Thoracic aorta (tissue), 2 donors: ENCODE measurements around the gene TIAL1. TPM values are rescaled to one million over a fixed set of nuclear protein-coding genes. Genes with fewer than 3 reads are reported as not detected.
"Not testable (repeated sequence)": the region's sequence is repeated elsewhere in the genome, so short reads cannot be mapped to it uniquely, and the experiment has no call there.

ENCODE experiments used
- ATAC-seq: fragments of 150-250 bp; one replicate; pipeline ENCODE4 v1.8.0; 2017; ENCODE audit warnings: low read depth; ENCODE audit not compliant: insufficient number of reproducible peaks, low FRiP score
- DNase-seq: peaks from one replicate; pipeline ENCODE4 v3.0.0-alpha.2; 2020; ENCODE audit warnings: low spot score
- H3K27ac ChIP-seq, 2 donors: fragments of 200-600 bp; sonication (generic); 1 replicate in 1 of 2; 2 replicates in 1 of 2; pipeline ENCODE4 v1.5.1; 2016; ENCODE audit warnings: mild to moderate bottlenecking in 2 of 2, moderate library complexity in 2 of 2
- H3K27me3 ChIP-seq: fragments of 200-600 bp; sonication (generic); replicated peaks from 2 replicates; pipeline ENCODE4 v1.6.0; 2016; ENCODE audit warnings: mild to moderate bottlenecking; ENCODE audit not compliant: insufficient read depth
- H3K36me3 ChIP-seq: fragments of 200-600 bp; sonication (generic); one replicate; pipeline ENCODE4 v1.5.1; 2016
- H3K4me1 ChIP-seq, 2 donors: fragments of 200-600 bp; sonication (generic); 1 replicate in 1 of 2; 2 replicates in 1 of 2; pipeline versions ENCODE4 v1.5.1 to v1.6.0; 2016; ENCODE audit warnings: low read depth in 2 of 2, mild to moderate bottlenecking in 1 of 2; ENCODE audit not compliant: control insufficient read depth in 1 of 2
- H3K4me3 ChIP-seq: fragments of 200-600 bp; sonication (generic); 2 replicates; pipeline ENCODE4 v1.5.1; 2016; ENCODE audit warnings: mild to moderate bottlenecking
- H3K9me3 ChIP-seq: fragments of 200-600 bp; sonication (generic); 2 replicates; pipeline ENCODE4 v1.5.1; 2016
- total RNA-seq, 2 donors: library from RNA; depleted of rRNA; stranded (reverse); fragments of >200 nt; gene quantifications; one replicate each; pipeline versions ENCODE4 v1.1.0 to v1.2.3, GENCODE V29; 2016
- TF ChIP-seq, protein P1 (sequence below): fragments of 200-600 bp; sonication (generic); IDR thresholded peaks from one replicate; pipeline ENCODE4 v1.5.1; 2019; ENCODE audit warnings: antibody characterized with exemption

Gene TIAL1
- total RNA-seq, 2 donors from 2014 or later = 72.4 to 79.5 TPM

DNA sequence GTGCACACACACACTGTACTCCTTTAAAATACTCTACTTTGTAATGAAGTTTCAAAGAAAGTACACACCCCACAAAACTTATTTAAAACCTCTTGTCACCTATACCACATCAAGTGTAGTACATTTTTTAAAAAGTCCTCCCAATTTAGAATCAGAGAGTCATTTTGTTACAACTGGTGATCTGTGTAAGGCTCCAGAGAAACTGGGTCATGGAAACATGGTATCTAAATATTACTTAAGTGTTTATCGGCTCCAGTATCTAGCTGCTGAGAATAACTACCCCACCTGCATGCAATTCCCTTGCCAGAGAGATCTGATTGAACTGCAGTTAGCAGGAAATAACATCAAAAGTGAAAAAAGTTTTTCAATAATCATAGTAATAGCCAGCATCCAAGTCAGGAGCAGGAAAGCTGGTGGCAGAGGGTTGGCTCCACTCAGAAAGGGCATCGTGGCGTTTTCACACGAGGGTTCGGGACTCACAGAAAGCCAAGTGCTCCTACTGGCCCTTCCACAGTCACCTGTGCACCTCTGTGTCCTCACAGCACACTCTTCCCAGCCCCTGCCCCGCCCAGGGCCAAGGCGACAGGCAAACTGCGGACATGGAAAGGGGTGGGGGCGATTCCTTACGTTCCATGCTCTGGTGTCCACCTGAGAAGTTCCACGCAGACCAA is 60.8 kb downstream of the TIAL1 start:
- peaks cover 9 to 23% of the 10 kb centered on the region in 2 donors for H3K4me1 ChIP-seq
- ATAC-seq (no peak), DNase-seq (no peak)
- no peak overlapping the region for H3K27ac ChIP-seq
- H3K27me3 ChIP-seq = no peaks in the 10 kb centered on the region
- no peaks in the 10 kb centered on the region for H3K9me3 ChIP-seq
- TF ChIP-seq, protein P1, sequence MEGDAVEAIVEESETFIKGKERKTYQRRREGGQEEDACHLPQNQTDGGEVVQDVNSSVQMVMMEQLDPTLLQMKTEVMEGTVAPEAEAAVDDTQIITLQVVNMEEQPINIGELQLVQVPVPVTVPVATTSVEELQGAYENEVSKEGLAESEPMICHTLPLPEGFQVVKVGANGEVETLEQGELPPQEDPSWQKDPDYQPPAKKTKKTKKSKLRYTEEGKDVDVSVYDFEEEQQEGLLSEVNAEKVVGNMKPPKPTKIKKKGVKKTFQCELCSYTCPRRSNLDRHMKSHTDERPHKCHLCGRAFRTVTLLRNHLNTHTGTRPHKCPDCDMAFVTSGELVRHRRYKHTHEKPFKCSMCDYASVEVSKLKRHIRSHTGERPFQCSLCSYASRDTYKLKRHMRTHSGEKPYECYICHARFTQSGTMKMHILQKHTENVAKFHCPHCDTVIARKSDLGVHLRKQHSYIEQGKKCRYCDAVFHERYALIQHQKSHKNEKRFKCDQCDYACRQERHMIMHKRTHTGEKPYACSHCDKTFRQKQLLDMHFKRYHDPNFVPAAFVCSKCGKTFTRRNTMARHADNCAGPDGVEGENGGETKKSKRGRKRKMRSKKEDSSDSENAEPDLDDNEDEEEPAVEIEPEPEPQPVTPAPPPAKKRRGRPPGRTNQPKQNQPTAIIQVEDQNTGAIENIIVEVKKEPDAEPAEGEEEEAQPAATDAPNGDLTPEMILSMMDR = no peak
- H3K36me3 ChIP-seq = no peaks in the 10 kb centered on the region
- no peak overlapping the region for H3K4me3 ChIP-seq

DNA sequence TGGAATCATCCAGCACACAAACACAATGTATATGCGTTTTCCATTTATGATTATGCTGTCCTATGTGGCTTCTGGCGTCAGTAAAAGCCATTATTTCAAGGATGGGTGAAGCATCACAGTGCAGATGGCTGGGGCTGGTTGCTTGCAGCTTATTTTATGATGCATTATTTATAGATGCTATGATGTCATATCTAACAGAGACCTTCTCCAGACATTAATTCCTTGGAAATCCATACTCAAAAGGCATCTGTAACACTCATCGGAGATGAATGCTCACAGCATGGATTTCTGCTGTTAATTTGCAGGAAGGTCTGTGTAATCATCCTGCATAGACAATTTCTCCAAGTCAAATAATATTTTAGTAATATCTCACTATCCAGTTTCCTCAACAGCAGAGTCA is 61.5 kb downstream of the TIAL1 start:
- H3K27ac ChIP-seq = no peak overlapping the region

DNA sequence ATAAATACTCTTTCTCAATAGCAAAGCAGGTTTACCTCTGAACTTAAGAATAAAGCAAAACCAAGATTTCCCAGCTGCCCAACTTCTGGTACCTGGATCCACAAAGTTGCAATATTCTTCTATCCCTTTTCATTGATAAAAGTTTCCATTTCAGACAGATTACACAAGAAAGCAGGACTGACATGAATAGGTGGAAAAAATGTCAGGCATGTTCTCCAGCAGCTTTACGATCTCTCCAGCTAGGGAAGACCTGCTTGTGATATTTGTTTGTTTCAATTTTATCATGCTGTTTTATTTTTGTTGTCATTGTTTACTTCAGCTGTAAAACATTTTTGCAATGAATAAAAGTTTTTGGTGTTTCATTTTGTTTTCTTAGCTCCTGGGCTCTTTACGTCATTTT is 63.3 kb downstream of the TIAL1 start:
- TF ChIP-seq, protein P1 = no peak
- Histone ChIP-seq H3K27me3 (no peaks in the 10 kb centered on the region), H3K36me3 (no peaks in the 10 kb centered on the region), H3K4me3 (no peak overlapping the region), H3K27ac (no peak overlapping the region), H3K4me1 (peaks cover 4 to 17% of the 10 kb centered on the region in 2 donors), H3K9me3 (no peaks in the 10 kb centered on the region)
- ATAC-seq (no peak), DNase-seq (no peak)

More for the DNA sequence above, 61.5 kb downstream of the TIAL1 start:
- peaks cover 6 to 26% of the 10 kb centered on the region in 2 donors for H3K4me1 ChIP-seq
- H3K9me3 ChIP-seq = no peaks in the 10 kb centered on the region
- ATAC-seq (no peak), DNase-seq (no peak)
- H3K27me3 ChIP-seq = no peaks in the 10 kb centered on the region
- no peaks in the 10 kb centered on the region for H3K36me3 ChIP-seq
- TF ChIP-seq, protein P1 = no peak
- H3K4me3 ChIP-seq = no peak overlapping the region

DNA sequence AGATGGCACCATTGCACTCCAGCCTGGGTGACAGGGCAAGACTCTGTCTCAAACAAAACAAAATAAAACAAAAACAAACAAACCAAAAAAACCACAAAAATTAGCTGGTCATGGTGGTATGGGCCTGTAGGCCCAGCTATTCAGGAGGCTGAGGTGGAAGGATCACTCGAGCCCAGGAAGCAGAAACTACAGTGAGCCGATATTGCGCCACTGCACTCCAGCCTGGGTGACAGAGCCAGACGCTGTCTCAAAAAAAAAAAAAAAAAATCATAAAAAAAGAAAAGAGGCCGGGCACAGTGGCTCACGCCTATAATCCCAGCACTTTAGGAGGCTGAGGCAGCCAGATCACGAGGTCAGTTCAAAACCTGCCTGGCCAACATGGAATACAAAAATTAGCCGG is 64.0 kb downstream of the TIAL1 start:
- not testable (repeated sequence) for H3K4me3 ChIP-seq, ATAC-seq, H3K27me3 ChIP-seq, DNase-seq, H3K9me3 ChIP-seq, H3K27ac ChIP-seq, H3K36me3 ChIP-seq
- peaks cover 3 to 14% of the 10 kb centered on the region in 2 donors for H3K4me1 ChIP-seq

DNA sequence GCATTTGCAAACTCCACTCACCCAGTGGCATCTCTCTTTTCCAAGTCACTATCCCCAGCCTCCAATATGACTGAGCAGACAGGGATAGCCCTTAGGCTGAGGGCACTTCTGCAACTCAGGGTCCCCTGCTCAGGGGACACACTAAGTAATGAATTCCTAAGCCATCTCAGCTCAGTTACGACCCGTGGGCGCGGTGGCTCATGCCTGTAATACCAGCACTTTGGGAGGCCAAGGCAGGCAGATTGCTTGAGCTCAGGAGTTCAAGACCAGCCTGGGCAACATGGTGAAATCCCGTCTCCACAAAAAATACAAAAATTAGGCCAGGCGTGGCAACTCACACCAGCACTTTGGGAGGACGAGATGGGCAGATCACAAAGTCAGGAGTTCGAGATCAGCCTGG is 64.5 kb downstream of the TIAL1 start:
- not testable (repeated sequence) for H3K9me3 ChIP-seq, ATAC-seq, H3K4me3 ChIP-seq, H3K36me3 ChIP-seq, DNase-seq, H3K27ac ChIP-seq, H3K27me3 ChIP-seq
- H3K4me1 ChIP-seq = peaks cover 3 to 14% of the 10 kb centered on the region in 2 donors

DNA sequence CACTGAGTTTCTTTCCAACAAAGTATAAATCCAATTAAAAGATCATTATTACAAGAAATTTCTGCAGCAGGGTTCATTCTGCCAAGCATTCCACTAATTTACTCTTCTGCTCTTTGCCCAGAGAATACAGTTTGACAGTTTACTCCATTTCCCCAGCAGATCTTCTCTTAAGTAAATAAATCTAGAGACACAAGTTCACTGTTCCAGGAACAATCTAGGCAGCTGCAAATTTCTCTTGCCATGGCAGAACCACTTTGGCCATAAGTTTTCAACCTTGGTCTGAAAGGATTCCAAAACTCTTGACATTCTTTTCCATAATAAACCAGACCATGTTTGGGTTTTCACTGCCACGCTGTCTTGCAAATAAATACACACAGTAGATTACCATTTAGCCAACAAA is 65.7 kb downstream of the TIAL1 start:
- Histone ChIP-seq H3K36me3 (no peaks in the 10 kb centered on the region), H3K4me1 (peaks cover 3 to 21% of the 10 kb centered on the region in 2 donors), H3K4me3 (no peak overlapping the region), H3K27ac (no peak overlapping the region), H3K9me3 (no peaks in the 10 kb centered on the region), H3K27me3 (no peaks in the 10 kb centered on the region)
- DNase-seq (no peak), ATAC-seq (no peak)
- TF ChIP-seq, protein P1 = no peak

DNA sequence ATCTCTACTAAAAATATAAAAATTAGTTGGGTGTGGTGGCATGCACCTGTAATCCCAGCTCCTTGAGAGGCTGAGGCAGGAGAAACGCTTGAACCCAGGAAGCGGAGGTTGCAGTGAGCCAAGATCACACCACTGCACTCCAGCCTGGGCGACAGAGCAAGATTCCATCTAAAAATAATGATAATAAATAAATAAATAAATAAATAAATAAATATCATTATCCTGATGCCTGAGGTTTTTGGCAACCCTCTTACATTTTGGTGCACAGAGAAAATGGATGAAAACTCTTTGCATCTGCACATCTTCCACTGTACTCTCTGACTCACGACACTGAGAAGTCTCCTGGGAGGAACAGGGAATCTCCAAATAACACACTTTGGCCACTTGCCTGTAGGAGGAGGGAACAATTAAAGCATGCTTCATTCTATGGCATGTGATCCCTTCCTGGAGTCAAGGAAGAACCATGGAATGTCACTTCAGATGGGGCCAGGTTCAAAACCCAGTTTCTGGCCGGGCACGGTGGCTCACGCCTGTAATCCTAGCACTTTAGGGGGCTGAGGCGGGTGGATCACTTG is 68.0 kb downstream of the TIAL1 start:
- not testable (repeated sequence) for DNase-seq, H3K4me3 ChIP-seq, H3K27me3 ChIP-seq, H3K27ac ChIP-seq, H3K9me3 ChIP-seq, ATAC-seq, H3K36me3 ChIP-seq
- peaks cover 3 to 23% of the 10 kb centered on the region in 2 donors for H3K4me1 ChIP-seq
